HL-60 (cell line): ENCODE measurements around the gene NDUFC1.
"Not testable (repeated sequence)": the region's sequence is repeated elsewhere in the genome, so short reads cannot be mapped to it uniquely, and the experiment has no call there.

Experiments
- DNase-seq, 2 experiments: peaks; one replicate each; pipeline ENCODE4 v3.0.0-alpha.2; 2010 to 2020; ENCODE audit warnings: low read depth in 1 of 2, low spot score in 1 of 2
- H3K27ac ChIP-seq: fragments of 250-450 bp; sonication (Bioruptor Pico); replicated peaks from 2 replicates; pipeline ENCODE4 v1.5.1; 2020; ENCODE audit warnings: mild to moderate bottlenecking, moderate library complexity
- H3K27me3 ChIP-seq: fragments of 250-450 bp; sonication (Bioruptor Pico); 2 replicates; pipeline ENCODE4 v1.5.1; 2021; ENCODE audit warnings: mild to moderate bottlenecking, moderate library complexity; ENCODE audit not compliant: insufficient read depth, poor library complexity, severe bottlenecking
- H3K4me3 ChIP-seq: replicated peaks from 2 replicates; pipeline ENCODE4 v1.5.1; 2011; ENCODE audit warnings: mild to moderate bottlenecking, control low read depth, low read length; ENCODE audit not compliant: insufficient read depth
- CTCF ChIP-seq: IDR thresholded peaks from one replicate; pipeline ENCODE4 v1.5.1; 2011; ENCODE audit warnings: low read length, control low read depth, inconsistent platforms; ENCODE audit not compliant: insufficient read depth
- GABPA ChIP-seq: IDR thresholded peaks from 2 replicates; pipeline ENCODE4 v1.6.1; 2012; ENCODE audit warnings: low read depth
- POLR2AphosphoS5 ChIP-seq: IDR thresholded peaks from 2 replicates; pipeline ENCODE4 v1.6.1; 2012; ENCODE audit warnings: low read depth
- REST ChIP-seq: IDR thresholded peaks from 2 replicates; pipeline ENCODE4 v1.6.1; 2012; ENCODE audit warnings: low read depth; ENCODE audit not compliant: insufficient replicate concordance
- SPI1 ChIP-seq: IDR thresholded peaks from 2 replicates; pipeline ENCODE4 v1.6.1; 2012; ENCODE audit warnings: low read depth, mild to moderate bottlenecking, borderline replicate concordance

NDUFC1 gene

GRCh38 chr4:139330283-139330682 lies 28.0 kb upstream of the NDUFC1 start:
- Histone ChIP-seq H3K4me3 (no peak overlapping the region), H3K27me3 (no peaks in the 10 kb centered on the region), H3K27ac (no peak overlapping the region)
- DNase-seq = no peak
- TF ChIP-seq SPI1 = no peak
- TF ChIP-seq GABPA = no peak
- TF ChIP-seq POLR2AphosphoS5 = no peak
- TF ChIP-seq REST = no peak
- no peak for TF ChIP-seq CTCF

GRCh38 chr4:139329665-139330200 lies 27.5 kb upstream of the NDUFC1 start:
- Histone ChIP-seq H3K27ac (no peak overlapping the region), H3K4me3 (no peak overlapping the region), H3K27me3 (no peaks in the 10 kb centered on the region)
- TF ChIP-seq POLR2AphosphoS5 (no peak), REST (no peak), SPI1 (no peak), GABPA (no peak), CTCF (no peak)
- DNase-seq = no peak

- DNase-seq = no peak
- Histone ChIP-seq H3K4me3 (no peak overlapping the region), H3K27me3 (no peaks in the 10 kb centered on the region), H3K27ac (no peak overlapping the region)
- no peak for TF ChIP-seq CTCF
- TF ChIP-seq POLR2AphosphoS5 = no peak
- no peak for TF ChIP-seq REST
- TF ChIP-seq GABPA = no peak
- no peak for TF ChIP-seq SPI1
These were observed 22.3 kb upstream of the NDUFC1 start for GRCh38 chr4:139324620-139325019.

- DNase-seq, H3K4me3 ChIP-seq, H3K27ac ChIP-seq, H3K27me3 ChIP-seq: not testable (repeated sequence)
These were observed 20.3 kb upstream of the NDUFC1 start for GRCh38 chr4:139322541-139322940.

GRCh38 chr4:139322070-139322469 lies 19.8 kb upstream of the NDUFC1 start:
- not testable (repeated sequence) for DNase-seq, H3K27me3 ChIP-seq, H3K27ac ChIP-seq, H3K4me3 ChIP-seq
